Measurements from ENCODE around the gene RUNX1. TPM values are rescaled to one million over a fixed set of nuclear protein-coding genes. Genes with fewer than 3 reads are reported as not detected.

The RUNX1 gene
- total RNA-seq, 2 donors from 2014 or later = 4.9 to 12.5 TPM

DNA sequence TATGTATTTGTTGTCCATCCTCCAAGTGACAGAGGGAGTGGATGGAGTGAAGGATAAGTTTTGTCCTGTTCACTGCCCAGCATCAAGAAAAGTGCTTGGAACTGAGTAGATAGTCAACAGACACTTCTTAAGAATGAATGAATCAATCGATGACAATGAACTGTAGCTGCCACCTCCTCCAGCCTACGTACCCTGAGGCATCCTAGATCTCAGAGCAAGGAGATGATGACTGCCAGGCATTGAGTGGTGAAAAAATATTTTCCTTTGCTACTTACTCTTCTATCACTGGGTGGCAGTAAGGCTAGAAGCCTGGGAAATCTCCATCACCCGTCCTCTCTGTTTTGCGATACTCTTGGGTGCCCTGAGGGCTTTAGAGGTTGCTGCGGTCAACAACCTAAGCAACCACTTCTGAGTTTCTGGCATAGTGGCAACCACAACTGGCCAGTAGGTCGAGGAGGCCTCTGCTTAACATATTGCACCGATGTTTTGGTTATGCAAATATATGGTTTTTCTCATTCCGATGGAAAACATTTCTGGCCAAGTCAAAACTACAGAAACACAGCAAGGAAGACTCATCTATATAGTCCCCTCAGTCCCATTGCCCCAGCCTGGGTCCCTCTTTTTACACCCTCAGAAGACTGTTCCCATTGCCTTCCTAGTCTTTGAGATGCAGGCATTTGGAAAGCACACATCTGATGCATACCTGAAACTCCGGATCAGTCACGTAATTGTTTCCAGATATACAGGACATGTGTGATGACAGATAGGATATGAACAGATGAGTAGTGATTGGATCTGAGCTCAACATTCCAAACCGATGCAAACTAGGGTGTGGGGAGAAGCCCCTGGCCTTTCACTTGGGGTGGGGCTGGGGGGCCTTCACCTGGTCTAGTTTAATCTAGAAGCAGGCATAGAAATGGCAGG lies 136.8 kb downstream of the RUNX1 start:
- TF ChIP-seq CTCF (IDR thresholded peaks at IDR 0.05) (no peak), POLR2A (IDR thresholded peaks at IDR 0.05) (no peak)
- intact Hi-C loops (cut with DNase I) = no loop called here
- Histone ChIP-seq H3K27ac (no peak overlapping the region), H3K4me3 (no peak overlapping the region), H3K27me3 (no peaks in the 10 kb centered on the region), H3K4me1 (no peaks in the 10 kb centered on the region), H3K9me3 (no peaks in the 10 kb centered on the region), H3K36me3 (replicated peaks in 1 of 2; ENCODE audit: insufficient read depth in 1 of 2, low read depth in 2 of 2) (no peaks in the 10 kb centered on the region)
- WGBS, 2 donors = 74% methylated on average over 11 of the region's 11 CpGs
- DNase-seq (no peak), ATAC-seq (no peak)

DNA sequence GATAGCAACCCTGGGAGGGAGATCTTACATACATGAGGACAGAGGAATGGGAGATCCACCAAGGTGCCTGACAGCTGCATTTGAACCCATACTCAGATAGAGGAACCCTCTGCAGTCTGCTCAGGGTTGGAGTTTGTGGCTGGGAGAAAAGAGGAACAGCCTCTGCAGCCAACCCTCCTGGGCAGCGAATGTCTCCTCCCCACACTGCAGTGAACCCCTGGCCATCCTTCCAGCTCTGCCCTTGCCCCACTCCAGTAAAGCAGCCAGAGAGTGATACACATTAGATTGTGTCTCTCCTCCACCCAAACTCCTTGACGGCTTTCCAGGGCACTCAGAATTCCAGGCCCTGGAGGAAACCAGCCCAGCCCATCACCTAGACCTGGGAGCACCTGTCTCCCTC lies 137.7 kb downstream of the RUNX1 start:
- DNase-seq = peak in 1 of 4 donors; percentile 13
- ATAC-seq = no peak
- WGBS, 2 donors = 64 to 88% methylated on average over 2 of the region's 2 CpGs

DNA sequence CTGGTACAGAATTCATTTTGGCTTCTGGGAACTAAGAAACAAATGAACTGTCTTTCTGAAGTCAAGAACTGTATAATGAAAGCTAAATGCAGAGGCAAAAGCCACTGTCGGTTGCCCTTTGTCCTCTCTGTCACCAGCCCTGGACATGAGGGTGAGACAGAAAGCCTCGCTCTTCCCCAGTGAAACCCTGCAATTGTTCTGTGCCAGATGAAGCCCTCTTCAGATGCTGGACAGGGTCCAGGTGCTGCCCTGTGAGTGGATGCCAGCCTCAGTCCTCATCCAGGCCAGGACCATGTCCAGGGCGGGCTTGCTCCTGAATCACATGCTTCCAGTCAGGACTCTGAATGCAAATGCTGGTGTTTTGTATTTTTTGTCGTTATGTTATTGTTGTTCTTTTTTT lies 138.7 kb downstream of the RUNX1 start:
- Histone ChIP-seq H3K9me3 (no peaks in the 10 kb centered on the region), H3K4me1 (no peaks in the 10 kb centered on the region), H3K36me3 (replicated peaks in 1 of 2; ENCODE audit: insufficient read depth in 1 of 2, low read depth in 2 of 2) (no peaks in the 10 kb centered on the region), H3K27ac (no peak overlapping the region), H3K27me3 (no peaks in the 10 kb centered on the region), H3K4me3 (no peak overlapping the region)
- ATAC-seq = no peak
- no peak for DNase-seq
- TF ChIP-seq CTCF (IDR thresholded peaks at IDR 0.05) (no peak), POLR2A (IDR thresholded peaks at IDR 0.05) (no peak)
- 78 to 88% methylated on average over 4 of the region's 4 CpGs for WGBS, 2 donors
- intact Hi-C loops (cut with DNase I) = no loop called here

More for the DNA sequence above, 137.7 kb downstream of the RUNX1 start:
- TF ChIP-seq CTCF (IDR thresholded peaks at IDR 0.05) = no peak
- no peak for TF ChIP-seq POLR2A (IDR thresholded peaks at IDR 0.05)
- Histone ChIP-seq H3K36me3 (replicated peaks in 1 of 2; ENCODE audit: insufficient read depth in 1 of 2, low read depth in 2 of 2) (no peaks in the 10 kb centered on the region), H3K27me3 (no peaks in the 10 kb centered on the region), H3K9me3 (no peaks in the 10 kb centered on the region), H3K4me3 (no peak overlapping the region), H3K4me1 (no peaks in the 10 kb centered on the region), H3K27ac (no peak overlapping the region)
- intact Hi-C loops (cut with DNase I) = no loop called here

GRCh38 chr21:34909492-34910292 lies 139.4 kb downstream of the RUNX1 start:
- Histone ChIP-seq H3K4me1 (no peaks in the 10 kb centered on the region), H3K36me3 (replicated peaks in 1 of 2; ENCODE audit: insufficient read depth in 1 of 2, low read depth in 2 of 2) (no peaks in the 10 kb centered on the region), H3K4me3 (no peak overlapping the region), H3K9me3 (no peaks in the 10 kb centered on the region), H3K27me3 (no peaks in the 10 kb centered on the region), H3K27ac (no peak overlapping the region)
- TF ChIP-seq POLR2A (IDR thresholded peaks at IDR 0.05) = no peak
- TF ChIP-seq CTCF (IDR thresholded peaks at IDR 0.05) = no peak
- ATAC-seq = no peak
- WGBS, 2 donors = 78 to 88% methylated on average over 3 of the region's 3 CpGs
- intact Hi-C loops (cut with DNase I) = no loop called here
- DNase-seq = no peak
